WTC11 (cell line): Measurements from ENCODE around the gene PHC2. TPM values are rescaled to one million over a fixed set of nuclear protein-coding genes. Genes with fewer than 3 reads are reported as not detected.

Experiments
- ATAC-seq: fragments of 200-7000 bp; cut with Tn5 transposase; 2 replicates; pipeline ENCODE4 v1.10.0; 2021; ENCODE audit warnings: mild to moderate bottlenecking, moderate library complexity
- CTCF ChIA-PET: fragments of 300-600 bp; sonication (Branson Sonifier 250); formaldehyde crosslinking; loops from one replicate; lab custom pipeline; 2021; ENCODE audit warnings: antibody characterized with exemption; lab: Charles Lee
- POLR2A ChIA-PET: fragments of 350-600 bp; sonication (Branson Sonifier 250); formaldehyde crosslinking; loops from one replicate; lab custom pipeline; 2021; ENCODE audit warnings: antibody characterized with exemption; lab: Charles Lee
- DNase-seq: peaks from one replicate; pipeline ENCODE4 v3.0.0; 2021; ENCODE audit warnings: low spot score
- H3K27ac Mint-ChIP-seq: 2 replicates; pipeline ENCODE4 v1.8.0; 2021; ENCODE audit warnings: mixed read lengths
- H3K27me3 Mint-ChIP-seq: 2 replicates; pipeline ENCODE4 v1.8.0; 2021; ENCODE audit warnings: low read depth, mild to moderate bottlenecking, moderate library complexity, mixed read lengths
- H3K36me3 Mint-ChIP-seq: 2 replicates; pipeline ENCODE4 v1.8.0; 2021; ENCODE audit warnings: mixed read lengths
- H3K4me1 Mint-ChIP-seq: 2 replicates; pipeline ENCODE4 v1.8.0; 2022; ENCODE audit warnings: mixed read lengths
- H3K4me3 Mint-ChIP-seq: 2 replicates; pipeline ENCODE4 v1.8.0; 2021; ENCODE audit warnings: mild to moderate bottlenecking, moderate library complexity, mixed read lengths
- H3K9me3 Mint-ChIP-seq: 2 replicates; pipeline ENCODE4 v1.8.0; 2021; ENCODE audit warnings: mixed read lengths
- FOXJ3 ChIP-seq: sonication (generic); formaldehyde crosslinking; IDR thresholded peaks from 2 replicates; pipeline ENCODE4 v1.9.0; 2021; ENCODE audit warnings: missing genetic modification reagents, mild to moderate bottlenecking, borderline replicate concordance
- GABPB1 ChIP-seq: sonication (generic); formaldehyde crosslinking; IDR thresholded peaks from 2 replicates; pipeline ENCODE4 v1.8.1; 2023; ENCODE audit warnings: mild to moderate bottlenecking, missing genetic modification reagents
- IRF2 ChIP-seq: sonication (generic); formaldehyde crosslinking; IDR thresholded peaks from 2 replicates; pipeline ENCODE4 v1.8.0; 2022; ENCODE audit warnings: low read depth, missing genetic modification reagents, borderline replicate concordance
- KAT7 ChIP-seq: sonication (generic); formaldehyde crosslinking; IDR thresholded peaks from 2 replicates; pipeline ENCODE4 v1.8.1; 2023; ENCODE audit warnings: missing genetic modification reagents, mild to moderate bottlenecking, borderline replicate concordance
- NR2C2 ChIP-seq: sonication (generic); formaldehyde crosslinking; IDR thresholded peaks from 2 replicates; pipeline ENCODE4 v1.8.0; 2022; ENCODE audit warnings: mild to moderate bottlenecking, missing genetic modification reagents
- OVOL2 ChIP-seq: fragments of 250-450 bp; sonication (Bioruptor Pico); IDR thresholded peaks from 2 replicates; pipeline ENCODE4 v1.9.0; 2021; ENCODE audit warnings: mild to moderate bottlenecking, borderline replicate concordance
- RELA ChIP-seq: sonication (generic); formaldehyde crosslinking; IDR thresholded peaks from 2 replicates; pipeline ENCODE4 v1.8.1; 2022; ENCODE audit warnings: missing genetic modification reagents, mild to moderate bottlenecking, borderline replicate concordance
- RORB ChIP-seq: fragments of 250-450 bp; sonication (Bioruptor Pico); IDR thresholded peaks from 2 replicates; pipeline ENCODE4 v1.9.0; 2021; ENCODE audit warnings: mild to moderate bottlenecking
- SOX15 ChIP-seq: fragments of 250-450 bp; sonication (Bioruptor Pico); IDR thresholded peaks from 2 replicates; pipeline ENCODE4 v1.9.0; 2021; ENCODE audit warnings: mild to moderate bottlenecking
- TP53 ChIP-seq: sonication (generic); formaldehyde crosslinking; IDR thresholded peaks from 2 replicates; pipeline ENCODE4 v1.8.1; 2023; ENCODE audit warnings: mild to moderate bottlenecking, missing genetic modification reagents
- ZNF219 ChIP-seq: sonication (generic); formaldehyde crosslinking; IDR thresholded peaks from 2 replicates; pipeline ENCODE4 v1.8.0; 2023; ENCODE audit warnings: missing genetic modification reagents, mild to moderate bottlenecking, borderline replicate concordance
- ZNF671 ChIP-seq: fragments of 250-450 bp; sonication (Bioruptor Pico); IDR thresholded peaks from 2 replicates; pipeline ENCODE4 v1.8.0; 2021; ENCODE audit warnings: mild to moderate bottlenecking
- total RNA-seq: library from RNA; stranded (reverse); gene quantifications from 3 replicates; pipeline ENCODE4 v1.2.3, GENCODE V29; 2021
- TF ChIP-seq, protein P1 (sequence below): fragments of 250-450 bp; sonication (Bioruptor Pico); IDR thresholded peaks from 2 replicates; pipeline ENCODE4 v1.9.0; 2021; ENCODE audit warnings: mild to moderate bottlenecking, borderline replicate concordance
- TF ChIP-seq, protein P2 (sequence below): sonication (generic); formaldehyde crosslinking; IDR thresholded peaks from 2 replicates; pipeline ENCODE4 v1.8.0; 2022; ENCODE audit warnings: mild to moderate bottlenecking, missing genetic modification reagents
- TF ChIP-seq, protein P3 (sequence below): sonication (generic); formaldehyde crosslinking; IDR thresholded peaks from 2 replicates; pipeline ENCODE4 v1.8.1; 2022; ENCODE audit warnings: low read depth, missing genetic modification reagents, borderline replicate concordance
- TF ChIP-seq, protein P4 (sequence below): sonication (generic); formaldehyde crosslinking; IDR thresholded peaks from 2 replicates; pipeline ENCODE4 v1.8.1; 2023; ENCODE audit warnings: mild to moderate bottlenecking, missing genetic modification reagents, borderline replicate concordance
- TF ChIP-seq, protein P5 (sequence below): sonication (generic); formaldehyde crosslinking; IDR thresholded peaks from 2 replicates; pipeline ENCODE4 v1.8.1; 2023; ENCODE audit warnings: mild to moderate bottlenecking, missing genetic modification reagents, moderate library complexity

The PHC2 gene
- total RNA-seq, 1 experiment from 2014 or later = 7.0 TPM

DNA sequence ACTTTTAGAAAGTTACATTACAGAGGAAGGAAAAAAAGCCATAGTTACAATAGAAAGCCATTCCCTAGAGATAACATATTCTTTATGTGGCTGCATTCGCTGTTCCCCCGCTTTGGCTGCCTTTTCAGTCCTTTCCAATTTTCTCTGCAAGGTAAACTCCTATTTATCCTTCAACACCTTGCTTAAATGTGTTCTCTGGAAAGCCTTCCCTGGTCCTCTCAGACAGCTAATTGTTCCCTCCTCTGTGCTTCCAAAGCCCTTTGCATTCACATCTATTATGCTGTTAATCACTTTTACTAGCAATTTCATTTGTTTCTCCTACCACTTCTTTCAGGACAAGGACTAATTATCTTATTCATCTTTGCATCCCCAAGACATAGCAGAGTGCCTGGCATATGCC lies 1.6 kb downstream of the PHC2 start:
- H3K36me3 Mint-ChIP-seq = peaks cover 2% of the 10 kb centered on the region; the same call in 1 of the 2 replicates
- peaks cover 6% of the 10 kb centered on the region; the same call in 1 of the 2 replicates for H3K9me3 Mint-ChIP-seq
- DNase-seq (no peak), ATAC-seq (no peak)
- H3K27me3 Mint-ChIP-seq = peaks cover 16% of the 10 kb centered on the region
- H3K27ac Mint-ChIP-seq = no peak overlapping the region
- peaks cover 11% of the 10 kb centered on the region for H3K4me1 Mint-ChIP-seq
- no peak for TF ChIP-seq NR2C2
- TF ChIP-seq RELA (CRISPR knock-in tag) = no peak
- TF ChIP-seq IRF2 = no peak
- TF ChIP-seq, protein P1, sequence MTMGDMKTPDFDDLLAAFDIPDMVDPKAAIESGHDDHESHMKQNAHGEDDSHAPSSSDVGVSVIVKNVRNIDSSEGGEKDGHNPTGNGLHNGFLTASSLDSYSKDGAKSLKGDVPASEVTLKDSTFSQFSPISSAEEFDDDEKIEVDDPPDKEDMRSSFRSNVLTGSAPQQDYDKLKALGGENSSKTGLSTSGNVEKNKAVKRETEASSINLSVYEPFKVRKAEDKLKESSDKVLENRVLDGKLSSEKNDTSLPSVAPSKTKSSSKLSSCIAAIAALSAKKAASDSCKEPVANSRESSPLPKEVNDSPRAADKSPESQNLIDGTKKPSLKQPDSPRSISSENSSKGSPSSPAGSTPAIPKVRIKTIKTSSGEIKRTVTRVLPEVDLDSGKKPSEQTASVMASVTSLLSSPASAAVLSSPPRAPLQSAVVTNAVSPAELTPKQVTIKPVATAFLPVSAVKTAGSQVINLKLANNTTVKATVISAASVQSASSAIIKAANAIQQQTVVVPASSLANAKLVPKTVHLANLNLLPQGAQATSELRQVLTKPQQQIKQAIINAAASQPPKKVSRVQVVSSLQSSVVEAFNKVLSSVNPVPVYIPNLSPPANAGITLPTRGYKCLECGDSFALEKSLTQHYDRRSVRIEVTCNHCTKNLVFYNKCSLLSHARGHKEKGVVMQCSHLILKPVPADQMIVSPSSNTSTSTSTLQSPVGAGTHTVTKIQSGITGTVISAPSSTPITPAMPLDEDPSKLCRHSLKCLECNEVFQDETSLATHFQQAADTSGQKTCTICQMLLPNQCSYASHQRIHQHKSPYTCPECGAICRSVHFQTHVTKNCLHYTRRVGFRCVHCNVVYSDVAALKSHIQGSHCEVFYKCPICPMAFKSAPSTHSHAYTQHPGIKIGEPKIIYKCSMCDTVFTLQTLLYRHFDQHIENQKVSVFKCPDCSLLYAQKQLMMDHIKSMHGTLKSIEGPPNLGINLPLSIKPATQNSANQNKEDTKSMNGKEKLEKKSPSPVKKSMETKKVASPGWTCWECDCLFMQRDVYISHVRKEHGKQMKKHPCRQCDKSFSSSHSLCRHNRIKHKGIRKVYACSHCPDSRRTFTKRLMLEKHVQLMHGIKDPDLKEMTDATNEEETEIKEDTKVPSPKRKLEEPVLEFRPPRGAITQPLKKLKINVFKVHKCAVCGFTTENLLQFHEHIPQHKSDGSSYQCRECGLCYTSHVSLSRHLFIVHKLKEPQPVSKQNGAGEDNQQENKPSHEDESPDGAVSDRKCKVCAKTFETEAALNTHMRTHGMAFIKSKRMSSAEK = no peak
- TF ChIP-seq TP53 = no peak
- TF ChIP-seq RORB (CRISPR knock-in tag) = no peak
- TF ChIP-seq ZNF219 (CRISPR knock-in tag) = no peak
- no peak for TF ChIP-seq KAT7 (CRISPR knock-in tag)
- no peak for TF ChIP-seq SOX15 (CRISPR knock-in tag)
- TF ChIP-seq, protein P2, sequence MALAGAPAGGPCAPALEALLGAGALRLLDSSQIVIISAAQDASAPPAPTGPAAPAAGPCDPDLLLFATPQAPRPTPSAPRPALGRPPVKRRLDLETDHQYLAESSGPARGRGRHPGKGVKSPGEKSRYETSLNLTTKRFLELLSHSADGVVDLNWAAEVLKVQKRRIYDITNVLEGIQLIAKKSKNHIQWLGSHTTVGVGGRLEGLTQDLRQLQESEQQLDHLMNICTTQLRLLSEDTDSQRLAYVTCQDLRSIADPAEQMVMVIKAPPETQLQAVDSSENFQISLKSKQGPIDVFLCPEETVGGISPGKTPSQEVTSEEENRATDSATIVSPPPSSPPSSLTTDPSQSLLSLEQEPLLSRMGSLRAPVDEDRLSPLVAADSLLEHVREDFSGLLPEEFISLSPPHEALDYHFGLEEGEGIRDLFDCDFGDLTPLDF = no peak
- TF ChIP-seq OVOL2 = no peak
- TF ChIP-seq, protein P3, sequence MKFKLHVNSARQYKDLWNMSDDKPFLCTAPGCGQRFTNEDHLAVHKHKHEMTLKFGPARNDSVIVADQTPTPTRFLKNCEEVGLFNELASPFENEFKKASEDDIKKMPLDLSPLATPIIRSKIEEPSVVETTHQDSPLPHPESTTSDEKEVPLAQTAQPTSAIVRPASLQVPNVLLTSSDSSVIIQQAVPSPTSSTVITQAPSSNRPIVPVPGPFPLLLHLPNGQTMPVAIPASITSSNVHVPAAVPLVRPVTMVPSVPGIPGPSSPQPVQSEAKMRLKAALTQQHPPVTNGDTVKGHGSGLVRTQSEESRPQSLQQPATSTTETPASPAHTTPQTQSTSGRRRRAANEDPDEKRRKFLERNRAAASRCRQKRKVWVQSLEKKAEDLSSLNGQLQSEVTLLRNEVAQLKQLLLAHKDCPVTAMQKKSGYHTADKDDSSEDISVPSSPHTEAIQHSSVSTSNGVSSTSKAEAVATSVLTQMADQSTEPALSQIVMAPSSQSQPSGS (CRISPR knock-in tag) = no peak
- TF ChIP-seq, protein P4, sequence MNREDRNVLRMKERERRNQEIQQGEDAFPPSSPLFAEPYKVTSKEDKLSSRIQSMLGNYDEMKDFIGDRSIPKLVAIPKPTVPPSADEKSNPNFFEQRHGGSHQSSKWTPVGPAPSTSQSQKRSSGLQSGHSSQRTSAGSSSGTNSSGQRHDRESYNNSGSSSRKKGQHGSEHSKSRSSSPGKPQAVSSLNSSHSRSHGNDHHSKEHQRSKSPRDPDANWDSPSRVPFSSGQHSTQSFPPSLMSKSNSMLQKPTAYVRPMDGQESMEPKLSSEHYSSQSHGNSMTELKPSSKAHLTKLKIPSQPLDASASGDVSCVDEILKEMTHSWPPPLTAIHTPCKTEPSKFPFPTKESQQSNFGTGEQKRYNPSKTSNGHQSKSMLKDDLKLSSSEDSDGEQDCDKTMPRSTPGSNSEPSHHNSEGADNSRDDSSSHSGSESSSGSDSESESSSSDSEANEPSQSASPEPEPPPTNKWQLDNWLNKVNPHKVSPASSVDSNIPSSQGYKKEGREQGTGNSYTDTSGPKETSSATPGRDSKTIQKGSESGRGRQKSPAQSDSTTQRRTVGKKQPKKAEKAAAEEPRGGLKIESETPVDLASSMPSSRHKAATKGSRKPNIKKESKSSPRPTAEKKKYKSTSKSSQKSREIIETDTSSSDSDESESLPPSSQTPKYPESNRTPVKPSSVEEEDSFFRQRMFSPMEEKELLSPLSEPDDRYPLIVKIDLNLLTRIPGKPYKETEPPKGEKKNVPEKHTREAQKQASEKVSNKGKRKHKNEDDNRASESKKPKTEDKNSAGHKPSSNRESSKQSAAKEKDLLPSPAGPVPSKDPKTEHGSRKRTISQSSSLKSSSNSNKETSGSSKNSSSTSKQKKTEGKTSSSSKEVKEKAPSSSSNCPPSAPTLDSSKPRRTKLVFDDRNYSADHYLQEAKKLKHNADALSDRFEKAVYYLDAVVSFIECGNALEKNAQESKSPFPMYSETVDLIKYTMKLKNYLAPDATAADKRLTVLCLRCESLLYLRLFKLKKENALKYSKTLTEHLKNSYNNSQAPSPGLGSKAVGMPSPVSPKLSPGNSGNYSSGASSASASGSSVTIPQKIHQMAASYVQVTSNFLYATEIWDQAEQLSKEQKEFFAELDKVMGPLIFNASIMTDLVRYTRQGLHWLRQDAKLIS (CRISPR knock-in tag) = no peak
- no peak for TF ChIP-seq GABPB1
- TF ChIP-seq, protein P5, sequence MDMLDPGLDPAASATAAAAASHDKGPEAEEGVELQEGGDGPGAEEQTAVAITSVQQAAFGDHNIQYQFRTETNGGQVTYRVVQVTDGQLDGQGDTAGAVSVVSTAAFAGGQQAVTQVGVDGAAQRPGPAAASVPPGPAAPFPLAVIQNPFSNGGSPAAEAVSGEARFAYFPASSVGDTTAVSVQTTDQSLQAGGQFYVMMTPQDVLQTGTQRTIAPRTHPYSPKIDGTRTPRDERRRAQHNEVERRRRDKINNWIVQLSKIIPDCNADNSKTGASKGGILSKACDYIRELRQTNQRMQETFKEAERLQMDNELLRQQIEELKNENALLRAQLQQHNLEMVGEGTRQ (CRISPR knock-in tag) = no peak
- no peak for TF ChIP-seq FOXJ3 (CRISPR knock-in tag)
- TF ChIP-seq ZNF671 (CRISPR knock-in tag) = no peak
- POLR2A ChIA-PET = interaction anchor here (0.7 kb wide), 1 partner anchor 61 kb away, joined by 8 read pairs; no protein-coding TSS in a partner anchor
- no peak overlapping the region for H3K4me3 Mint-ChIP-seq
- CTCF ChIA-PET = interaction anchor here (0.7 to 1.8 kb wide), 4 partner anchors 27 to 139 kb away, joined by 3 to 4 read pairs (median 3); no protein-coding TSS in a partner anchor
